HEK293T (cell line): ENCODE data around the gene STARD9.
A peak's percentile ranks its signal among the peaks of the same experiment; 100 is the strongest.

ENCODE experiments used
- CTCF ChIA-PET: fragments of 350-600 bp; formaldehyde crosslinking; extraction: SDS; loops from one replicate; lab custom pipeline; 2021; ENCODE audit warnings: antibody characterized with exemption, inconsistent platforms; lab: Yijun Ruan, JAX
- POLR2A ChIA-PET: fragments of 350-600 bp; formaldehyde crosslinking; extraction: SDS; loops from one replicate; lab custom pipeline; 2020; ENCODE audit warnings: antibody characterized with exemption, inconsistent platforms; lab: Yijun Ruan, JAX
- DNase-seq: peaks from one replicate; pipeline ENCODE4 v3.0.0; 2012; ENCODE audit warnings: mixed read lengths; ENCODE audit errors: extremely low spot score
- ARNT ChIP-seq: fragments of 450-650 bp; IDR thresholded peaks from 2 replicates; pipeline ENCODE4 v1.6.1; 2017; ENCODE audit warnings: mild to moderate bottlenecking
- BHLHE40 ChIP-seq: fragments of 450-650 bp; IDR thresholded peaks from 2 replicates; pipeline ENCODE4 v1.6.1; 2016; ENCODE audit warnings: mild to moderate bottlenecking, moderate library complexity, borderline replicate concordance
- CTBP1 ChIP-seq: fragments of 450-650 bp; IDR thresholded peaks from 2 replicates; pipeline ENCODE4 v1.6.1; 2016; ENCODE audit warnings: borderline replicate concordance
- ELF4 ChIP-seq: fragments of 450-650 bp; IDR thresholded peaks from 2 replicates; pipeline ENCODE4 v1.6.1; 2017; ENCODE audit warnings: antibody characterized with exemption
- FOXA1 ChIP-seq: fragments of 450-650 bp; IDR thresholded peaks from 2 replicates; pipeline ENCODE4 v1.6.1; 2016; ENCODE audit warnings: mild to moderate bottlenecking
- FOXK2 ChIP-seq: fragments of 450-650 bp; IDR thresholded peaks from 2 replicates; pipeline ENCODE4 v1.6.1; 2016; ENCODE audit warnings: mild to moderate bottlenecking
- FOXM1 ChIP-seq: fragments of 450-650 bp; IDR thresholded peaks from 2 replicates; pipeline ENCODE4 v1.6.1; 2017; ENCODE audit warnings: mild to moderate bottlenecking, borderline replicate concordance
- HDGF ChIP-seq: fragments of 450-650 bp; IDR thresholded peaks from 2 replicates; pipeline ENCODE4 v1.6.1; 2017; ENCODE audit warnings: antibody characterized with exemption, borderline replicate concordance
- L3MBTL2 ChIP-seq: fragments of 450-650 bp; conservative IDR thresholded peaks from 2 replicates; pipeline ENCODE4 v1.6.1; 2016; ENCODE audit warnings: mild to moderate bottlenecking
- LEF1 ChIP-seq: fragments of 450-650 bp; IDR thresholded peaks from 2 replicates; pipeline ENCODE4 v1.6.1; 2017; ENCODE audit warnings: mild to moderate bottlenecking, borderline replicate concordance
- NFRKB ChIP-seq: fragments of 450-650 bp; IDR thresholded peaks from 2 replicates; pipeline ENCODE4 v1.6.1; 2016; ENCODE audit warnings: mild to moderate bottlenecking, moderate library complexity
- PKNOX1 ChIP-seq: fragments of 450-650 bp; IDR thresholded peaks from 2 replicates; pipeline ENCODE4 v1.6.1; 2016
- SP1 ChIP-seq: fragments of 450-650 bp; IDR thresholded peaks from 2 replicates; pipeline ENCODE4 v1.6.1; 2017
- SUZ12 ChIP-seq: fragments of 450-650 bp; IDR thresholded peaks from 2 replicates; pipeline ENCODE4 v1.6.1; 2016; ENCODE audit warnings: mild to moderate bottlenecking
- TARDBP ChIP-seq: fragments of 450-650 bp; IDR thresholded peaks from 2 replicates; pipeline ENCODE4 v1.6.1; 2016
- ZNF384 ChIP-seq: fragments of 450-650 bp; IDR thresholded peaks from 2 replicates; pipeline ENCODE4 v1.6.1; 2016

Gene STARD9

GRCh38 chr15:42576776-42577175, 1.4 kb downstream of the STARD9 start:
- CTCF ChIA-PET = no interaction called here
- POLR2A ChIA-PET = no interaction called here
- DNase-seq = no peak

GRCh38 chr15:42577514-42578031, 2.2 kb downstream of the STARD9 start:
- no peak for TF ChIP-seq LEF1
- no peak for TF ChIP-seq FOXK2
- DNase-seq = no peak
- CTCF ChIA-PET = no interaction called here
- POLR2A ChIA-PET = no interaction called here

More at GRCh38 chr15:42576776-42577175, 1.4 kb downstream of the STARD9 start:
- TF ChIP-seq FOXM1 (no peak), FOXA1 (no peak), FOXK2 (no peak), TARDBP (no peak), NFRKB (no peak), BHLHE40 (no peak)

- POLR2A ChIA-PET = no interaction called here
- TF ChIP-seq LEF1 = no peak
- TF ChIP-seq ELF4 = no peak
- TF ChIP-seq HDGF = no peak
- no peak for TF ChIP-seq SP1
- TF ChIP-seq CTBP1 = no peak
- TF ChIP-seq L3MBTL2 = no peak
- TF ChIP-seq NFRKB = no peak
- TF ChIP-seq ZNF384 = no peak
- no peak for TF ChIP-seq TARDBP
- no peak for TF ChIP-seq FOXM1
- no peak for TF ChIP-seq FOXA1
- TF ChIP-seq PKNOX1 = no peak
- DNase-seq = no peak
- CTCF ChIA-PET = no interaction called here
These were observed 3.7 kb downstream of the STARD9 start for GRCh38 chr15:42578984-42579537.

GRCh38 chr15:42581272-42581730, 5.9 kb downstream of the STARD9 start:
- DNase-seq = peak; percentile 67
- CTCF ChIA-PET = interaction anchor here (0.7 to 1.0 kb wide), 3 partner anchors 10 to 196 kb away, joined by 3 read pairs; no protein-coding TSS in a partner anchor
- POLR2A ChIA-PET = interaction anchor here (1.0 kb wide), 1 partner anchor 86 kb away, joined by 4 read pairs; the partner anchor contains the start of gene SNAP23
- TF ChIP-seq FOXK2 (no peak), SUZ12 (no peak), LEF1 (no peak), L3MBTL2 (peak; percentile 30; the same call in 1 of the 2 replicates), TARDBP (no peak), FOXA1 (no peak), ARNT (no peak), SP1 (no peak)

GRCh38 chr15:42582569-42583375, 7.4 kb downstream of the STARD9 start:
- ChIA-PET POLR2A (interaction anchor here (0.9 kb wide), 1 partner anchor 8 kb away, joined by 4 read pairs; the partner anchor contains the start of gene STARD9), CTCF (interaction anchor here (1.6 kb wide), 1 partner anchor 9 kb away, joined by 7 read pairs; no protein-coding TSS in a partner anchor)
- no peak for DNase-seq
- TF ChIP-seq NFRKB (no peak), PKNOX1 (no peak), BHLHE40 (no peak), FOXM1 (no peak), ZNF384 (no peak), SUZ12 (no peak), ELF4 (no peak), TARDBP (no peak), CTBP1 (no peak), HDGF (no peak), LEF1 (no peak), FOXK2 (no peak), SP1 (no peak)

GRCh38 chr15:42584031-42584765, 8.8 kb downstream of the STARD9 start:
- DNase-seq = no peak
- POLR2A ChIA-PET = no interaction called here
- CTCF ChIA-PET = interaction anchor here (0.6 kb wide), 1 partner anchor 59 kb away, joined by 4 read pairs; no protein-coding TSS in a partner anchor
- no peak for TF ChIP-seq CTBP1
- TF ChIP-seq PKNOX1 = no peak
